Smooth muscle cell (in vitro differentiated cells): Measurements from ENCODE around the gene NUP58. TPM values are rescaled to one million over a fixed set of nuclear protein-coding genes. Genes with fewer than 3 reads are reported as not detected.

ENCODE experiments used
- DNase-seq: peaks from one replicate; lab custom pipeline; 2025; ENCODE audit not compliant: unreplicated experiment; lab: John Stamatoyannopoulos, UW
- H2AFZ ChIP-seq: fragments of 200-600 bp; sonication (generic); 2 replicates; pipeline ENCODE4 v1.6.0; 2016; ENCODE audit warnings: antibody characterized with exemption, low read depth, mild to moderate bottlenecking
- H3F3A ChIP-seq: fragments of 200-600 bp; sonication (generic); 2 replicates; pipeline ENCODE4 v1.6.0; 2017; ENCODE audit warnings: antibody characterized with exemption, low read depth
- H3K27ac ChIP-seq: fragments of 200-600 bp; sonication (generic); 2 replicates; pipeline ENCODE4 v1.5.1; 2016; ENCODE audit warnings: low read depth, mild to moderate bottlenecking
- H3K27me3 ChIP-seq: fragments of 200-600 bp; sonication (generic); 2 replicates; pipeline ENCODE4 v1.6.1; 2016; ENCODE audit warnings: low read depth, mild to moderate bottlenecking
- H3K36me3 ChIP-seq: fragments of 200-600 bp; sonication (generic); 2 replicates; pipeline ENCODE4 v1.5.1; 2016; ENCODE audit warnings: low read depth
- H3K4me1 ChIP-seq: fragments of 200-600 bp; sonication (generic); 2 replicates; pipeline ENCODE4 v1.5.1; 2016; ENCODE audit warnings: low read depth
- H3K4me2 ChIP-seq: fragments of 200-600 bp; sonication (generic); 2 replicates; pipeline ENCODE4 v1.6.0; 2016; ENCODE audit warnings: mild to moderate bottlenecking
- H3K4me3 ChIP-seq: fragments of 200-600 bp; sonication (generic); 2 replicates; pipeline ENCODE4 v1.5.1; 2016; ENCODE audit warnings: mild to moderate bottlenecking
- H3K79me2 ChIP-seq: fragments of 200-600 bp; sonication (generic); 2 replicates; pipeline ENCODE4 v1.6.0; 2016; ENCODE audit warnings: low read depth, mild to moderate bottlenecking
- H3K9ac ChIP-seq: fragments of 200-600 bp; sonication (generic); 2 replicates; pipeline ENCODE4 v1.6.0; 2016; ENCODE audit warnings: low read depth
- H3K9me3 ChIP-seq: fragments of 200-600 bp; sonication (generic); replicated peaks from 2 replicates; pipeline ENCODE4 v1.5.1; 2016; ENCODE audit warnings: low read depth
- H4K20me1 ChIP-seq: fragments of 200-600 bp; sonication (generic); 2 replicates; pipeline ENCODE4 v1.6.0; 2016; ENCODE audit warnings: low read depth
- CTCF ChIP-seq: fragments of 200-600 bp; sonication (generic); IDR thresholded peaks from 2 replicates; pipeline ENCODE4 v1.5.1; 2017; ENCODE audit warnings: borderline replicate concordance, mild to moderate bottlenecking, antibody characterized with exemption; ENCODE audit not compliant: insufficient read depth, poor library complexity, severe bottlenecking
- WGBS: methylation state at CpG from one replicate; pipeline ENCODE4 v1.1.7; 2016; ENCODE audit warnings: low lambda C conversion rate; 5-methylcytosine and 5-hydroxymethylcytosine counted together
- polyA plus RNA-seq: library from polyadenylated mRNA; unstranded; fragments of >200 nt; fragmentation: Nextera tagmentation; extraction: Ambion mirVana; gene quantifications from 2 replicates; pipeline ENCODE4 v1.2.1, GENCODE V29; 2016
- total RNA-seq: library from RNA; depleted of rRNA; stranded (reverse); fragments of >200 nt; gene quantifications from 2 replicates; pipeline ENCODE4 v1.2.3, GENCODE V29; 2014

The NUP58 gene
- total and polyA plus RNA-seq, 2 experiments from 2014 or later, result 20.3 to 83.0 TPM

DNA sequence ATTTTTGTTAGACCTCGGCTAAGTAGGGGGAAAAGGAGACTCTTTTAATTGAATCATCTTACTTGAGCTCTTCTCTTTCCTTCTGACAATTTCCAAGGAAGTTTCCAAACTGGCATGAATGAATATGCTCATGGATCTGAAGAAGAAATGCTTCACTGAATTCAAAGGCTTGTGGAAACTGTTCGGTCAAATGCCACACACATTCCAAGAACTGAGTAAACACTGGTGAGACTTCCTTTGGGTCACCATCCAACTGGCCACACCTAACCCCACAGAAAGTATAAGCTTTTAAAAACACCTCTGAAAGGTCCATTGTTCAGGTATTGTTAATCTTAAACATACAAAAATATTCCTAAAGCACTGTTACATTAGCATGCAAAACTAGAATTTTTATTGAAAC, 47.7 kb upstream of the NUP58 start:
- H2AFZ ChIP-seq, result no peak overlapping the region
- no peak overlapping the region for H3K9ac ChIP-seq
- H3K36me3 ChIP-seq, result peaks cover 39% of the 10 kb centered on the region
- H3K27ac ChIP-seq, result no peak overlapping the region
- no peak overlapping the region for H3K4me2 ChIP-seq
- H3K27me3 ChIP-seq, result no peaks in the 10 kb centered on the region
- 96% methylated on average over 2 of the region's 2 CpGs for WGBS
- no peaks in the 10 kb centered on the region for H3F3A ChIP-seq
- no peak for DNase-seq
- no peaks in the 10 kb centered on the region for H3K79me2 ChIP-seq
- H3K4me3 ChIP-seq, result no peak overlapping the region
- H4K20me1 ChIP-seq, result no peaks in the 10 kb centered on the region
- no peaks in the 10 kb centered on the region for H3K9me3 ChIP-seq
- no peak for TF ChIP-seq CTCF
- no peaks in the 10 kb centered on the region for H3K4me1 ChIP-seq

GRCh38 chr13:25262261-25262660, 39.2 kb upstream of the NUP58 start:
- Histone ChIP-seq H3K9me3 (no peaks in the 10 kb centered on the region), H3K27me3 (no peaks in the 10 kb centered on the region), H3K36me3 (peaks cover 42% of the 10 kb centered on the region), H3K4me1 (no peaks in the 10 kb centered on the region), H3K79me2 (no peaks in the 10 kb centered on the region), H3K9ac (no peak overlapping the region), H3K4me2 (no peak overlapping the region), H3F3A (no peaks in the 10 kb centered on the region), H4K20me1 (no peaks in the 10 kb centered on the region), H2AFZ (no peak overlapping the region), H3K27ac (no peak overlapping the region), H3K4me3 (no peak overlapping the region)
- no peak for DNase-seq
- 100% methylated on average over 4 of the region's 4 CpGs for WGBS
- TF ChIP-seq CTCF, result no peak

- no peak overlapping the region for H3K27ac ChIP-seq
- peaks cover 24% of the 10 kb centered on the region for H3K36me3 ChIP-seq
- DNase-seq, result no peak
- H3K79me2 ChIP-seq, result peaks cover 13% of the 10 kb centered on the region
- H3K27me3 ChIP-seq, result no peaks in the 10 kb centered on the region
- H3K4me1 ChIP-seq, result no peaks in the 10 kb centered on the region
- WGBS, result 94% methylated on average over 5 of the region's 5 CpGs
- H3F3A ChIP-seq, result no peaks in the 10 kb centered on the region
- no peaks in the 10 kb centered on the region for H3K9me3 ChIP-seq
- H2AFZ ChIP-seq, result no peak overlapping the region
- H4K20me1 ChIP-seq, result peaks cover 26% of the 10 kb centered on the region
- H3K4me2 ChIP-seq, result no peak overlapping the region
- H3K9ac ChIP-seq, result no peak overlapping the region
- TF ChIP-seq CTCF, result no peak
- no peak overlapping the region for H3K4me3 ChIP-seq
Observed at GRCh38 chr13:25266706-25267105, 34.7 kb upstream of the NUP58 start.

DNA sequence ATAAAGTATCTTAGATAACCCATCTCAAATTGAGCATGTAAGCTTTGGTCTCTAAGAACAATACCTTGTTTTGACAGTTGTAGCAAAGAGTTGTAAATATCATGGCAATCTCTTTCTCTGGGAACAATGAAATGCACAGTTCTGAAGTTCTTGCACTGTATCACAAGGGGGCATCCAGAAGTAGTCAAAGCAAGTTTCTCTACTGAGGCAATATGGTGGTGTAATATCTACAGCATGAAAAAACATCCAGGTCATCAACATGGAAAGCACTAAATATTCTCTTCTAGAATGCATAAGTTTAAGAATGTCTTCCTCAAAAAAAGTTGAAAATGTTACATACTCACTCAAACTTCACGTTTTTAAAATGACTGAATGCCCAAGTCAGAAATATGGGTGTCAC, 33.7 kb upstream of the NUP58 start:
- H3K4me2 ChIP-seq, result no peak overlapping the region
- H3K79me2 ChIP-seq, result peaks cover 13% of the 10 kb centered on the region
- H3K27me3 ChIP-seq, result no peaks in the 10 kb centered on the region
- TF ChIP-seq CTCF, result no peak
- no peaks in the 10 kb centered on the region for H3K9me3 ChIP-seq
- no peaks in the 10 kb centered on the region for H3K4me1 ChIP-seq
- H3K36me3 ChIP-seq, result peaks cover 21% of the 10 kb centered on the region
- DNase-seq, result no peak
- peaks cover 29% of the 10 kb centered on the region for H4K20me1 ChIP-seq
- no peak overlapping the region for H3K4me3 ChIP-seq
- no peak overlapping the region for H3K9ac ChIP-seq
- no peak overlapping the region for H2AFZ ChIP-seq
- H3F3A ChIP-seq, result no peaks in the 10 kb centered on the region
- 100% methylated on average over 1 of the region's 1 CpG for WGBS
- no peak overlapping the region for H3K27ac ChIP-seq
